Upper lobe of left lung (tissue), 6 donors: ENCODE measurements around the gene SLC12A2. TPM values are rescaled to one million over a fixed set of nuclear protein-coding genes. Genes with fewer than 3 reads are reported as not detected.

Experiments
- ATAC-seq, 2 donors: fragments of 200-7000 bp; cut with Tn5 transposase; one replicate each; pipeline ENCODE4 v1.9.1; 2022; ENCODE audit warnings: mild to moderate bottlenecking in 2 of 2, moderate library complexity in 2 of 2; ENCODE audit not compliant: low FRiP score in 2 of 2
- DNase-seq, 2 donors: peaks; one replicate each; pipeline ENCODE4 v3.0.0-alpha.2; 2019 to 2020
- H3K27ac ChIP-seq, 4 donors: fragments of 200-600 bp; sonication (generic); one replicate each; pipeline ENCODE4 v1.5.1; 2016 to 2019
- H3K27me3 ChIP-seq, 4 donors: fragments of 200-600 bp; sonication (generic); one replicate each; pipeline ENCODE4 v1.5.1; 2017 to 2019
- H3K36me3 ChIP-seq, 4 donors: fragments of 200-600 bp; sonication (generic); one replicate each; pipeline ENCODE4 v1.5.1; 2016 to 2019
- H3K4me1 ChIP-seq, 4 donors: fragments of 200-600 bp; sonication (generic); one replicate each; pipeline ENCODE4 v1.5.1; 2018 to 2019
- H3K4me3 ChIP-seq, 4 donors: fragments of 200-600 bp; sonication (generic); one replicate each; pipeline ENCODE4 v1.5.1; 2017 to 2019; ENCODE audit warnings: mild to moderate bottlenecking in 2 of 4, moderate library complexity in 1 of 4
- H3K9me3 ChIP-seq, 4 donors: fragments of 200-600 bp; sonication (generic); one replicate each; pipeline ENCODE4 v1.5.1; 2018 to 2019
- CTCF ChIP-seq, 6 experiments: fragments of 450-650 bp in 4 of 6; fragments of 200-600 bp in 2 of 6; sonication (generic) in 2 of 6; IDR thresholded peaks; one replicate each; pipeline ENCODE4 v1.5.1; 2016 to 2019; ENCODE audit warnings: antibody characterized with exemption in 6 of 6
- EP300 ChIP-seq, 4 donors: sonication (generic); formaldehyde crosslinking; IDR thresholded peaks; one replicate each; pipeline ENCODE4 v1.5.1; 2017; ENCODE audit warnings: antibody characterized with exemption in 4 of 4, control low read depth in 2 of 4
- POLR2A ChIP-seq, 4 donors: fragments of 450-650 bp; IDR thresholded peaks; one replicate each; pipeline ENCODE4 v1.5.1; 2016 to 2017; ENCODE audit warnings: antibody characterized with exemption in 4 of 4, mild to moderate bottlenecking in 2 of 4
- POLR2AphosphoS5 ChIP-seq, 2 donors: sonication (generic); formaldehyde crosslinking; IDR thresholded peaks; one replicate each; pipeline ENCODE4 v1.5.1; 2017; ENCODE audit warnings: antibody characterized with exemption in 2 of 2
- WGBS, 2 donors: methylation state at CpG; one replicate each; pipeline ENCODE4 v1.1.5; 2017 to 2018; 5-methylcytosine and 5-hydroxymethylcytosine counted together
- total RNA-seq, 6 donors: library from RNA; depleted of rRNA in 4 of 6; stranded (reverse); fragments of >200 nt in 4 of 6; gene quantifications; one replicate each; pipeline versions ENCODE4 v1.1.0 to v1.2.1, GENCODE V29; 2016 to 2021
- donor health status: DM: no; HTN: no; CAD: no; lungs with moderate emphysema.
- donor health status: DM: no; HTN: yes; CAD: no; lungs with severe emphysema.

SLC12A2 gene
- total RNA-seq, 6 donors from 2014 or later, result 12.6 to 44.1 (median 28.0) TPM

GRCh38 chr5:128202320-128202719 is 118.8 kb downstream of the SLC12A2 start:
- TF ChIP-seq EP300 (IDR thresholded peaks at IDR 0.05) (no peak), CTCF (IDR thresholded peaks at IDR 0.05) (no peak), POLR2AphosphoS5 (IDR thresholded peaks at IDR 0.05) (no peak), POLR2A (IDR thresholded peaks at IDR 0.05) (no peak)
- H3K4me3 ChIP-seq, result no peak overlapping the region
- H3K4me1 ChIP-seq, result peaks cover 9 to 17% (median 11%) of the 10 kb centered on the region in 4 donors
- no peaks in the 10 kb centered on the region for H3K27me3 ChIP-seq
- no peaks in the 10 kb centered on the region for H3K9me3 ChIP-seq
- DNase-seq (no peak), ATAC-seq (no peak)
- H3K36me3 ChIP-seq, result no peaks in the 10 kb centered on the region
- 61% methylated on average over 4 of the region's 4 CpGs for WGBS, 2 donors
- no peak overlapping the region for H3K27ac ChIP-seq

GRCh38 chr5:128208436-128208835 is 124.9 kb downstream of the SLC12A2 start:
- no peaks in the 10 kb centered on the region for H3K9me3 ChIP-seq
- no peak for TF ChIP-seq POLR2AphosphoS5 (IDR thresholded peaks at IDR 0.05)
- TF ChIP-seq POLR2A (IDR thresholded peaks at IDR 0.05), result no peak
- no peak for TF ChIP-seq CTCF (IDR thresholded peaks at IDR 0.05)
- no peak for TF ChIP-seq EP300 (IDR thresholded peaks at IDR 0.05)
- DNase-seq (no peak), ATAC-seq (no peak)
- H3K27me3 ChIP-seq, result no peaks in the 10 kb centered on the region
- no peak overlapping the region for H3K4me3 ChIP-seq
- H3K27ac ChIP-seq, result no peak overlapping the region
- H3K4me1 ChIP-seq, result no peaks in the 10 kb centered on the region
- H3K36me3 ChIP-seq, result no peaks in the 10 kb centered on the region

- H3K27ac ChIP-seq, result no peak overlapping the region
- no peak overlapping the region for H3K4me3 ChIP-seq
- no peaks in the 10 kb centered on the region for H3K9me3 ChIP-seq
- 62 to 68% methylated on average over 5 of the region's 5 CpGs for WGBS, 2 donors
- H3K36me3 ChIP-seq, result no peaks in the 10 kb centered on the region
- no peaks in the 10 kb centered on the region for H3K4me1 ChIP-seq
- DNase-seq (no peak), ATAC-seq (no peak)
- no peaks in the 10 kb centered on the region for H3K27me3 ChIP-seq
- TF ChIP-seq POLR2A (IDR thresholded peaks at IDR 0.05) (no peak), EP300 (IDR thresholded peaks at IDR 0.05) (no peak), POLR2AphosphoS5 (IDR thresholded peaks at IDR 0.05) (no peak), CTCF (IDR thresholded peaks at IDR 0.05) (no peak)
Observed at GRCh38 chr5:128212191-128212806, 128.7 kb downstream of the SLC12A2 start.

GRCh38 chr5:128213340-128213739 is 129.8 kb downstream of the SLC12A2 start:
- Histone ChIP-seq H3K9me3 (no peaks in the 10 kb centered on the region), H3K27ac (no peak overlapping the region), H3K4me3 (no peak overlapping the region), H3K36me3 (no peaks in the 10 kb centered on the region), H3K27me3 (no peaks in the 10 kb centered on the region), H3K4me1 (no peaks in the 10 kb centered on the region)
- no peak for DNase-seq
- peak in 1 of 2 donors; percentile 61 for ATAC-seq
- WGBS, 2 donors, result 8% methylated on average over 4 of the region's 4 CpGs
- peak; percentile 24 to 72 (median 52) for TF ChIP-seq CTCF (IDR thresholded peaks at IDR 0.05)
- no peak for TF ChIP-seq POLR2AphosphoS5 (IDR thresholded peaks at IDR 0.05)

GRCh38 chr5:128213833-128214232 is 130.3 kb downstream of the SLC12A2 start:
- Histone ChIP-seq H3K36me3 (no peaks in the 10 kb centered on the region), H3K27ac (no peak overlapping the region), H3K27me3 (no peaks in the 10 kb centered on the region), H3K4me1 (no peaks in the 10 kb centered on the region), H3K4me3 (no peak overlapping the region), H3K9me3 (no peaks in the 10 kb centered on the region)
- TF ChIP-seq POLR2AphosphoS5 (IDR thresholded peaks at IDR 0.05) (no peak), CTCF (IDR thresholded peaks at IDR 0.05) (no peak), POLR2A (IDR thresholded peaks at IDR 0.05) (no peak), EP300 (IDR thresholded peaks at IDR 0.05) (no peak)
- 60 to 75% methylated on average over 5 of the region's 5 CpGs for WGBS, 2 donors
- DNase-seq (no peak), ATAC-seq (no peak)
